SH-SY5Y (cell line): ENCODE results near the gene LRRC56.

ENCODE experiments used
- GATA2 ChIP-seq: IDR thresholded peaks from 2 replicates; pipeline ENCODE4 v1.6.1; 2011; ENCODE audit warnings: mild to moderate bottlenecking, low read depth, low read length
- GATA3 ChIP-seq: IDR thresholded peaks from 2 replicates; pipeline ENCODE4 v1.6.1; 2011; ENCODE audit warnings: low read depth, mild to moderate bottlenecking, low read length, moderate library complexity

DNA sequence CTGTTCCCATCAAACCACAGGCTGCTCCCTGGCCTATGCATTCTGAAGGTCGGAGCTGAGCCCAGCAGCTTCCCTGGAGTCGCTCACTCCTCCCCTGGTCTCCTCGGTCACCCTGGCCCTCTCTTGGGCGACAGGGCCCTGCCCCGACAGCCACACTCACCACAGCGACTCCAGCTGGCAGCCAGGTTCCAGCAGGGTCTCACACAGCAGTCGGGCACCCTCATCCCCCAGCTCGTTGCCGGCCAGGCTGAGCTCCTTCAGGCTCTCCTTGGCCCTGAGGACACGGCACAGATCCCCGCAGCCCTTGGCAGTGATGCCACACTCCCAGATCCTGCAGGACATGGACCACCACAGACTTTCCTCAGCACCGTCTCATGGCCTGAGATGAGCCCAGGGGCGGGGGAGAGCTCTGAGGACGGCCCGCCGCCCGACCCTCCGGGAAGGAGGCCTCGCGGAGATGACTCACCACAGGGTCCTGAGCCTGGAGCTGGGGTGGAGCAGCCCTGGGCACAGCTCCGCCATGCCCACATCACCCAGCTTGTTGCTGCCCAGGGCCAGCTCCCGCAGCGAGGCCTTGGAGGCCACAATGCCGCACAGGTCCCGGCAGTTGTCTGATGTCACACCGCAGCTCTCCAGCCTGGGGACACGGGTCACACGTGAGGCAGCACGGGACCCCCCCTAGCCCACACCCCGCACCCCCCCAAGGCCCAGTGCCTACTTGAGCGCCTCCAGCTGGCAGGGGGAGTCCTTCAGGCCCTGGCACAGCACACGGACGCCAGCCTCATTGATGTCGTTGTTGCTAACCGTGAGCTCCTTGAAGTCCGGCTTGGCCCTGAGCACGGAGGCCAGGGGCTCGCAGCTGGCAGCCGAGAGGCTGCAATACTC, 38.8 kb upstream of the LRRC56 start:
- TF ChIP-seq GATA2 (no peak), GATA3 (no peak)
